Measurements from ENCODE around the gene DNASE2B. TPM values are rescaled to one million over a fixed set of nuclear protein-coding genes. Genes with fewer than 3 reads are reported as not detected.

The DNASE2B gene
- total RNA-seq, 2 donors from 2014 or later, result not detected

DNA sequence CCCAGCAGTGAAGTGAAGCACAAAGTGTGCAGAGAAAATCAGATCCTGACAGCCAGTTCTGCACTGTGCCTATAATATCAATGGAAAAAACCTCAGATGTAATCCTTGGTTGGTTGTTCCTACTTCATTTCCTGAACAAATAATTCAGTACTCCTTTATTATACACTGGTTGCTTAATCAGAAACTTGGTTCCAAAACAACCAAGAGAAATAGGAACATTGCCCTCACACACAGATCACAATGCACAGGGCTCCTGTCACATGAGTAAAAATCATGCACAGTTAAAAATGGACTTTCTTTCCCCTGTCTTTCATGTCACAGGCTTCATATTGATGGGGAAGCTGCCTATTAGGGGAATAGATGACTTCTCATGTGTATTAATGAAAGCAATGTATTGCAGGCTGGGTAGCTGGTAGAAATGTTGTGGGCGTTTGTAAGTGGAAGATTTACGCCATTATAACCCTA is 9.7 kb downstream of the DNASE2B start:
- H3K9me3 Mint-ChIP-seq, result no peaks in the 10 kb centered on the region
- ATAC-seq (replicated peaks in 1 of 2) (no peak), DNase-seq (no peak)
- no peak overlapping the region for H3K27ac Mint-ChIP-seq
- H3K4me3 Mint-ChIP-seq, result no peak overlapping the region
- no peaks in the 10 kb centered on the region for H3K36me3 Mint-ChIP-seq (ENCODE audit: insufficient read depth in 2 of 2)
- H3K27me3 Mint-ChIP-seq (ENCODE audit: low read depth), result no peaks in the 10 kb centered on the region
- no peaks in the 10 kb centered on the region for H3K4me1 Mint-ChIP-seq (ENCODE audit: low read depth)

DNA sequence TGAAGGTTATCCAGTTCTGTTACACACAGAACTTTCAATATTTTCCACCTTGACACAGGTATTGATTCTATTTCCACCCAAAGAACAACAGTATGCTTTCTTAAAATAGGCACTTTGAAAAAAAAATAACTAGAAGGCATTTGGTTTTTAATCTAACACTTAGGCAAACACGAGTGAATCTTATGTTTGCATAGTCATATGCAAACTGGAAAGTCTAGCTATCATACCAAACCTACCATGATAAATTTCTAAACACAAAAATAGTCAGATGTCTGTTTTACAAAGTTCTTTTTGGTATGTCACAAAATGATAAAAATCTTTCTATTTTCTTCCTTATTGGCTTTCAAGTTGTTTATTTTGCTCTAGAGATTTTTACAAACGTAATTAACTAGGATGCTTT is 11.6 kb downstream of the DNASE2B start:
- Mint-ChIP-seq H3K4me1 (ENCODE audit: low read depth) (no peaks in the 10 kb centered on the region), H3K27me3 (ENCODE audit: low read depth) (no peaks in the 10 kb centered on the region), H3K9me3 (no peaks in the 10 kb centered on the region), H3K27ac (no peak overlapping the region), H3K4me3 (no peak overlapping the region), H3K36me3 (ENCODE audit: insufficient read depth in 2 of 2) (no peaks in the 10 kb centered on the region)
- DNase-seq, result no peak
- no peak for ATAC-seq (replicated peaks in 1 of 2)

DNA sequence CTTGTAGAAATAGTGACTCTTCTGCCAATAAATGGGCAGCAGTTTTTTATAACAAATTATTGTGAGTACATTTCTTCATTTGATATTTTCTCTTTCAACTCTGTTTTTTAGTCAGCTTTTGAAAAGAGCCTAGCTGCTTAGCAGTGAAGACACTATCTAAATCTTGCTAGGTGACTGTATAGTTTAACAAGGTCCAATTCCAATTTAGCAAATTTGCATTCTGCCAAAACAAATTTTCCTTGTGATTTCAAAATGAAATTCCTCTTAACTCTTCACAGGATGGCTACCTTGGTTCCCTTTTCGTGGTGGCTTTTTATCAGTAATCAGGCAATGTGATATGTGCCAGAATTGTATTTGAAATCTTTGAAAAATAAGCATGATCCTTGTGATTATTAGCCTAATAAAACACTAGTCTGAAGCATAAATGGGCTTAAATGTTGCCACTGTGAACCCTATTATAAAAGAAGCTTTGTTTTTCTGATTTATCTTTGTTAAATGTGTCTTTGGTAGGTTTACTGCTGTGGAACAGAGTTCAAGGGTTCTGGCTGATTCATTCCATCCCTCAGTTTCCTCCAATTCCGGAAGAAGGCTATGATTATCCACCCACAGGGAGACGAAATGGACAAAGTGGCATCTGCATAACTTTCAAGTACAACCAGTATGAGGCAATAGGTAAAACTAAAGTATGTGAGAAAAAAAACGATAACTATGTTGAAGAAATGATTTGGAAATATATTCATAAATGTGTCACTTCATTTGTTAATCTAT is 12.2 kb downstream of the DNASE2B start:
- Mint-ChIP-seq H3K27me3 (ENCODE audit: low read depth) (no peaks in the 10 kb centered on the region), H3K27ac (no peak overlapping the region), H3K36me3 (ENCODE audit: insufficient read depth in 2 of 2) (no peaks in the 10 kb centered on the region), H3K4me3 (no peak overlapping the region), H3K9me3 (no peaks in the 10 kb centered on the region), H3K4me1 (ENCODE audit: low read depth) (no peaks in the 10 kb centered on the region)
- ATAC-seq (replicated peaks in 1 of 2) (no peak), DNase-seq (no peak)

DNA sequence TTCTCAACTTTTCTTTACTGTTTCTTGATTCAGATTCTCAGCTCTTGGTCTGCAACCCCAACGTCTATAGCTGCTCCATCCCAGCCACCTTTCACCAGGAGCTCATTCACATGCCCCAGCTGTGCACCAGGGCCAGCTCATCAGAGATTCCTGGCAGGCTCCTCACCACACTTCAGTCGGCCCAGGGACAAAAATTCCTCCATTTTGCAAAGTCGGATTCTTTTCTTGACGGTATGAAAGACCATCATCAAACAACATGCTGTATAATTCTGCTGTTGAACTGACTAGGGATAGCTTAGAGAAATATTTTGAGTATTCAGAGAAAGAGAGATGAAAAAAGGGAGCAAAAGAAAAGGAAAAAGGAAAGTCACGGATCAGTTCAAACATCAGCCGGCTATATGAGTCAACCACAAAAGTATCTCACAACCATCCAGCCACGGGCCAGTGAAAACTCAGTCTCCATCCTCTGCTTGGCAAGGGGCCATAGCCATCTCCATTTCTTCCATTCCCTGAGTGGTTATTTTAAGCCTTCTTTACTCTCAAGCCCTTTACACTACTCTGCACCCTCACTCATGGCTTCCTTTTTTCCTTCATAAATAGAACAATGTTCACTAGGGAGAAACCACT is 14.1 kb downstream of the DNASE2B start:
- DNase-seq (no peak), ATAC-seq (replicated peaks in 1 of 2) (no peak)
- H3K4me1 Mint-ChIP-seq (ENCODE audit: low read depth), result no peaks in the 10 kb centered on the region
- H3K9me3 Mint-ChIP-seq, result no peaks in the 10 kb centered on the region
- H3K27me3 Mint-ChIP-seq (ENCODE audit: low read depth), result no peaks in the 10 kb centered on the region
- no peak overlapping the region for H3K27ac Mint-ChIP-seq
- H3K36me3 Mint-ChIP-seq (ENCODE audit: insufficient read depth in 2 of 2), result no peaks in the 10 kb centered on the region
- H3K4me3 Mint-ChIP-seq, result no peak overlapping the region

DNA sequence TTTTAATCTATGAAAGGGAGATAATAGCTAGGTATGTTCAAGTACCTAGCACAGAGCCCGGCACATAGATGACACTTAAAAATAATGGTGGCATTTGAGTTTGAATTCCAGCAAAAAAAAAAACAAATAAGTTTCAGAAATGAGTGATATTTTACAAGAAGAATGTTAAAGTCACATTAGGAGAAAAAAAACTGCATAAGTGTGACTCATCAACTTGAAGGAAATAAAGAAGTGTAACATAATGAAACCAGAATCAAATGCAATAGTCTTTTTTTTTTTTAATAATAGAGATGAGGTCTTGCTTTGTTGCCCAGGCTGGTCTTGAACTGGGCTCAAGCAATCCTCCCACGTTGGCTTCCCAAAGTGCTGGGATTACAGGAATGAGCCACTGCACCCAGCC is 17.1 kb downstream of the DNASE2B start:
- H3K4me3 Mint-ChIP-seq, result no peak overlapping the region
- no peaks in the 10 kb centered on the region for H3K9me3 Mint-ChIP-seq
- H3K27me3 Mint-ChIP-seq (ENCODE audit: low read depth), result no peaks in the 10 kb centered on the region
- no peak for DNase-seq
- H3K4me1 Mint-ChIP-seq (ENCODE audit: low read depth), result no peaks in the 10 kb centered on the region
- H3K27ac Mint-ChIP-seq, result no peak overlapping the region
- H3K36me3 Mint-ChIP-seq (ENCODE audit: insufficient read depth in 2 of 2), result no peaks in the 10 kb centered on the region
- no peak for ATAC-seq (replicated peaks in 1 of 2)

DNA sequence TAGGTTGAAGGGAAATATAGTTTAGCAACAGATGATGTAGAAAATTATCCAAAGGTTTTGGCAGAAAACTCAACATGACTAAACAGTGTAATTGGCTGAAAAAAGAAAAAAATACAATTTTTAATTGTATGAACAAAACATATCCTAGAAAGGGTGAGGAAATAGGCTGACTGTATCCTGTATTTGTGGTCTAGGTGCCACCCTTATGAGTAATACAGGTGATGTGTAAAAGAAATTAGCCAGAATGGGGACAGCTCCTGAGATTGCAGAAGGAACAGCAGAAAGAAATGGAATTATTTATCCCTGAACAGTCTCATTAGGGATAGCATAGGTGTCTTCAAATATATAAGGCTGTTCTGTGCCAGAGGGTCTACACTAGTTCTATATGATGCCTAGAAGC is 24.6 kb downstream of the DNASE2B start:
- H3K36me3 Mint-ChIP-seq (ENCODE audit: insufficient read depth in 2 of 2), result no peaks in the 10 kb centered on the region
- no peaks in the 10 kb centered on the region for H3K27me3 Mint-ChIP-seq (ENCODE audit: low read depth)
- no peak overlapping the region for H3K4me3 Mint-ChIP-seq
- no peak for ATAC-seq (replicated peaks in 1 of 2)
- no peaks in the 10 kb centered on the region for H3K9me3 Mint-ChIP-seq
- H3K27ac Mint-ChIP-seq, result no peak overlapping the region
- no peak for DNase-seq
- H3K4me1 Mint-ChIP-seq (ENCODE audit: low read depth), result no peaks in the 10 kb centered on the region

DNA sequence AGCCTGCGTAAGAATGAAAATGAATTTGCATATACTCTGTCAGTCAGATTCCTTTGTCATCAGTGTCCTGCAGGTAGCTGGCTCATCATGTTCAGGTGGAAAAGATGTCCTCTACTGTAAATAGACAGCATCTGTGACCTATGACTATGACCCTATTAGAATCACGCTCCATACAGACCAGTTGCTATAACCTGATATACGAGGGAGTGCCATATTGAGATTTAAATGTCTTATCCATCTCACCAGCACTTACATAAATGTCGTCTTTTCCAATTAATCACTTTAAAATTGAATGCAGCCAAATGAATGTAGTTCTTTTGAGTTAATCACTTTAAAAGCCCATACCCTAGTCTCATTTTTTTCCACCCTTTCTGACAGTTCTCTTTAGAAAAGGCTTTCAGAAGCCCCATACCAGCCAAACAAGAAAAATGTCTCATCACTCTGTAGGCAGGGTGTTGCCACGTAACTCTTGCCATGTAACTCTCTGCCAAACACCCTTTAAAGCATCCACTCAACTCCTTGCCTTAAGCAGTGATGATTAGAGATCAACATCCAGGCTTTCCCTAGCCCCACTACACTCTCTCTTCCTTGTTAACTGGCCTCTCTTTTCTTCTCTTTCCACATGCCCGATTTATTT is 26.3 kb downstream of the DNASE2B start:
- Mint-ChIP-seq H3K27ac (no peak overlapping the region), H3K27me3 (ENCODE audit: low read depth) (no peaks in the 10 kb centered on the region), H3K9me3 (peaks cover 2% of the 10 kb centered on the region in 2 donors), H3K4me3 (no peak overlapping the region), H3K4me1 (ENCODE audit: low read depth) (no peaks in the 10 kb centered on the region), H3K36me3 (ENCODE audit: insufficient read depth in 2 of 2) (no peaks in the 10 kb centered on the region)
- no peak for ATAC-seq (replicated peaks in 1 of 2)
- DNase-seq, result no peak

DNA sequence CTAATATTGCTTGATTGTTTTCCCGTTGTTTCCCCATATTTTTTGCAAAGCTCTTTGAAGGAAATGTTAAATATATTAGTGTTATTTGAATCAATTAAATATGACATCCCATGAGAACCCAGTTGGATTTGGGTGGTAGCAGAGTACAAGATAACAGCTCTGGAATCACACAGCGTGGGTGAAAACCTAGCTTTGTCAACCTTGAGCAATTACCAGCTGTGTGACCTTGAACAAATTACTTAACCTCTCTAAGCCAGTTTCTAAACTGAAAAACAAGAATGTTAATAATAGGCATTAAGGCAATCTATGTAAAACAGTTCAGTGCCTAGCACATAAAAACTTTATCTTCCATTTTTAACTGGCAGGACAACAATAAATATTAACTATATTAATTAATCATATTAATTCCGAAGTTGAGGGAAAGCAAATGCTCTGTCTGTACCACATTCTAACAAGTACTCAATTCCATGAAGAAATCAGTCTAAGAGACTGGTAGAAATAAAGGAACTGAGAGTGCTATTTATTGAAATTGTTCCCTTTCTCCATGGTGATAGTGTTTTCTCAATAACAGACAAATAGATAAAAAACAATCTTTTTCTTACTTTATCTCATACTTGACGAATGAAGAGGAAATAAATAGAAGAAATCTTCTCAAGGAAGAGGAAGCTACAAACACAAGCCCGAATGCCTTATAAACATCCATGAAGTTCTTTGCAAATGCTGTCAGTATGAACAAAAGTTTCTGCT is 27.0 kb downstream of the DNASE2B start:
- Mint-ChIP-seq H3K36me3 (ENCODE audit: insufficient read depth in 2 of 2) (no peaks in the 10 kb centered on the region), H3K4me3 (no peak overlapping the region), H3K27me3 (ENCODE audit: low read depth) (no peaks in the 10 kb centered on the region), H3K27ac (no peak overlapping the region), H3K4me1 (ENCODE audit: low read depth) (no peaks in the 10 kb centered on the region), H3K9me3 (peaks cover 4% of the 10 kb centered on the region in 2 donors)
- no peak for ATAC-seq (replicated peaks in 1 of 2)
- no peak for DNase-seq

DNA sequence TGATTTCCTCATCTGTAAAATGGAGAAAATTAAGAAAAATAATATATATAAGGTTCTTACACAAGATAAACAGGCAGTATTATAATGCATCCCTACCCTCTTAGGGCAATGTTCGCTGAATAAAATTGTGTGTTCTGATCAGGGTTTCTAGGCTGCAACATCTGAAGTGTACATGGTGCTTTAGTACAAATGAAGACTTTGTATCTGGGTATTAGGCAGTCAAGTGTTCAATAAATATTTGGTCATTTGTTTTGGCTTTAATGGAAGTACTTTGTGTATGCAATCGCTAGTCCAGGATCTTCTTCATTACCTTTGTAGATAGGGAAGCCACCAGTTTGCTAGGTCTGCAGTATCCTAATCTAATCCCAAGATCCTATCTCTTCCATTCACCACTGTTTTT is 28.1 kb downstream of the DNASE2B start:
- Mint-ChIP-seq H3K4me1 (ENCODE audit: low read depth) (no peaks in the 10 kb centered on the region), H3K4me3 (no peak overlapping the region), H3K36me3 (ENCODE audit: insufficient read depth in 2 of 2) (no peaks in the 10 kb centered on the region), H3K27me3 (ENCODE audit: low read depth) (no peaks in the 10 kb centered on the region), H3K27ac (no peak overlapping the region), H3K9me3 (peaks cover 4% of the 10 kb centered on the region in 2 donors)
- ATAC-seq (replicated peaks in 1 of 2), result no peak
- DNase-seq, result no peak

DNA sequence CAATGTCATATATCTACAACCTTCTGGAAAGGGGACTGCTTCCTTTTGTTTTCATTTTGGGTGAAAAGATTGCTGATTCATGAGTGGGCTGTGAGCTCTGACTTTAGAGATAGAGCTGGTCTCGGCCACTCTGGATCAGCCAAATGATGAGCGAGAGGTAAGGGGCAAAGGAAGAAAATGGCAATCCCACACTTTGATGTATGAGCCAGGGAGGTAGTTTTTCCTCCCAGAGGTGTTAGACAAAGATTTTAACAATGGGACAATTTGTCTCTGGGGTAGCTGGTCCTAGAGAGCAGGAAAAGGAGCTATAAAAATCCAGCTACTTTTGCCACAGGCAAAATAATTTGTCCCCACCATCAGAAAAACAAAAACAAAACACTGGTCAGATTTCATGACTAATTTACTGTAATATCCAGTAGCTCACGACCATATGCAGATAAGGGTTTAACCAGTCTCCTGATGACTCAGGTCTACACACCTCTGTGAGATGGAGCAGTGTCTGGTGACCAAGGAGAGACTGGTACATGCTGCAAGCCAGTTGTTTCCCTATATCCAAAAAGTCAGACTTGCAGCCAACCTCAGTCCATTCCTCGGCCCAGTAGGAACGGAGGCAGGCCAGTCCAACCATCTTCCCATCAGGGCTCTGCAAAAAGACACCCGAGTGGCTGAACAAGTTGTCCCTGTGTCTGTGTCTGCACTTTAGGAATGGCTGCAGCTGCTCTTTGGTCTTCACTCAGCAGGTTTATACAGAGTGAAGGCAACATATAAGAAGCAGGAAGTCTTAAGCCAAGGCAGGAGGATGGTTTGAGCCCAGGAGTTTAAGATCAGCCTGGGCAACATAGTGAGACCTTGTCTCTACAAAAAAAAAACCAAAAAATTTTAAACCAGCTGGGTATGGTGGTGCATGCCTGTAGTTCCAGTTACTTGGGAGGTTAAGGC is 29.2 kb downstream of the DNASE2B start:
- H3K27ac Mint-ChIP-seq, result no peak overlapping the region
- H3K36me3 Mint-ChIP-seq (ENCODE audit: insufficient read depth in 2 of 2), result no peaks in the 10 kb centered on the region
- H3K27me3 Mint-ChIP-seq (ENCODE audit: low read depth), result no peaks in the 10 kb centered on the region
- peaks cover 4% of the 10 kb centered on the region in 2 donors for H3K9me3 Mint-ChIP-seq
- ATAC-seq (replicated peaks in 1 of 2), result peak in 1 of 2 donors; percentile 53
- no peak overlapping the region for H3K4me3 Mint-ChIP-seq
- no peak for DNase-seq
- H3K4me1 Mint-ChIP-seq (ENCODE audit: low read depth), result no peaks in the 10 kb centered on the region

DNA sequence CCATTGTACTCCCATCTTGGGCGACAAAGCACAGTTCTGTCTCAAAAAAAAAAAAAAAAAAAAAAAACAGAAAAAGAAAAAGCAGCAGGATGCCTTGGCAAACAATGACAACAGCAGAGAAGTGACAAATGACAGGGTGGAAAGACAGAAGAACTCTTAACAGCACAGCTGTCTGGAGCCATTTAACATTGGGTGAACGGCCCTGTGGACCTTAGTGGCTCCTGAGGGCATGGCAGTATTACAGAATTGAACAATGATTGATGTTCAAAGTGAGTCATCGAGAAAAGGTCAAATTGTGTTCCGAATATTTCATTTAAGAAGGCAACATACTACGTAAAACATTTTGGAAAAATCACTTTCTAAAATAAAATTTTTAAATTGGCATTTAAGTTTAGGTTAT is 30.0 kb downstream of the DNASE2B start:
- no peak overlapping the region for H3K27ac Mint-ChIP-seq
- ATAC-seq (replicated peaks in 1 of 2) (no peak), DNase-seq (no peak)
- H3K4me3 Mint-ChIP-seq, result no peak overlapping the region
- no peaks in the 10 kb centered on the region for H3K4me1 Mint-ChIP-seq (ENCODE audit: low read depth)
- H3K36me3 Mint-ChIP-seq (ENCODE audit: insufficient read depth in 2 of 2), result no peaks in the 10 kb centered on the region
- peaks cover 4% of the 10 kb centered on the region in 2 donors for H3K9me3 Mint-ChIP-seq
- H3K27me3 Mint-ChIP-seq (ENCODE audit: low read depth), result no peaks in the 10 kb centered on the region

DNA sequence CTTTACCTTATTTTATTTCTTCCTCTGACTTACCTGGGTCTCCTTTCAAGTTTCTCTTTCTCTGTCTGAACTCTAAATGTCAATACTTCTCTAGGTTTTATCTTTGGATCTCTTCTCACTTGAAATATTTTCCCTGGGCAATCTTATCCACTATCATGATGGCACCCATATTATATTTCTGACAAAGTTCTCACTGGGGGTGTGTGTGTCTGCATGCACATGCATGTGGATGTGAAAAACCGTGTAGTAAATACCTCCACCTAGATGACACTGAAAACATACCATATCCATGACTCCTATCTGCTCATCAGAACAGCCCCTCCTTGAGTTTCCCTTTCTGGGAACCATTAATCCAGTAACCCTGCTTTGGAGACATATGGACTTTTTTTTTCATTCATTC is 30.9 kb downstream of the DNASE2B start:
- Mint-ChIP-seq H3K9me3 (peaks cover 4% of the 10 kb centered on the region in 2 donors), H3K4me1 (ENCODE audit: low read depth) (no peaks in the 10 kb centered on the region), H3K27me3 (ENCODE audit: low read depth) (no peaks in the 10 kb centered on the region), H3K27ac (no peak overlapping the region), H3K4me3 (no peak overlapping the region), H3K36me3 (ENCODE audit: insufficient read depth in 2 of 2) (no peaks in the 10 kb centered on the region)
- ATAC-seq (replicated peaks in 1 of 2), result no peak
- DNase-seq, result no peak

Measured in activated T-cell treated with anti-CD3 and anti-CD28 coated beads, Interleukin-2, amount 50 U/mL, for 72 hours (primary cell).